IPS DF 4.7 (cell line): ENCODE data around the gene GZMM.
"Not testable (repeated sequence)": the region's sequence is repeated elsewhere in the genome, so short reads cannot be mapped to it uniquely, and the experiment has no call there.

Experiments used
- DNase-seq: peaks from one replicate; pipeline ENCODE4 v3.0.0-alpha.2; 2013; ENCODE audit warnings: low spot score; ENCODE audit errors: extremely low read depth

Gene GZMM

GRCh38 chr19:580274-580835 is 36.5 kb downstream of the GZMM start:
- DNase-seq, result no peak

GRCh38 chr19:581399-582111 is 37.7 kb downstream of the GZMM start:
- DNase-seq, result no peak

- DNase-seq, result no peak
These were observed 38.8 kb downstream of the GZMM start for GRCh38 chr19:582497-583197.

- no peak for DNase-seq
These were observed 39.5 kb downstream of the GZMM start for GRCh38 chr19:583198-583967.

GRCh38 chr19:583968-584239 is 40.1 kb downstream of the GZMM start:
- DNase-seq, result no peak

GRCh38 chr19:584240-585001 is 40.6 kb downstream of the GZMM start:
- DNase-seq, result no peak

GRCh38 chr19:585146-585545 is 41.3 kb downstream of the GZMM start:
- DNase-seq, result not testable (repeated sequence)

- no peak for DNase-seq
These were observed 41.8 kb downstream of the GZMM start for GRCh38 chr19:585551-586110.

- no peak for DNase-seq
These were observed 44.4 kb downstream of the GZMM start for GRCh38 chr19:588093-588740.

- DNase-seq, result no peak
These were observed 45.2 kb downstream of the GZMM start for GRCh38 chr19:588741-589692.

GRCh38 chr19:589693-590395 is 46.0 kb downstream of the GZMM start, which contains the start of gene HCN2:
Gene HCN2, plus strand, starts transcription at chr19:589881. Its CDS starts 65 bp downstream, at chr19:589946.
- no peak for DNase-seq

GRCh38 chr19:590396-590745 is 46.5 kb downstream of the GZMM start:
- no peak for DNase-seq

GRCh38 chr19:590750-591098 is 46.9 kb downstream of the GZMM start:
- no peak for DNase-seq

- DNase-seq, result no peak
These were observed 47.5 kb downstream of the GZMM start for GRCh38 chr19:591099-591958.

- no peak for DNase-seq
These were observed 48.2 kb downstream of the GZMM start for GRCh38 chr19:592101-592500.

- no peak for DNase-seq
These were observed 49.2 kb downstream of the GZMM start for GRCh38 chr19:593055-593454.

GRCh38 chr19:593505-593904 is 49.7 kb downstream of the GZMM start:
- no peak for DNase-seq

GRCh38 chr19:594265-594870 is 50.5 kb downstream of the GZMM start:
- DNase-seq, result no peak
